Left cardiac atrium (tissue), 4 donors: Measurements from ENCODE around the gene SLC25A29. TPM values are rescaled to one million over a fixed set of nuclear protein-coding genes. Genes with fewer than 3 reads are reported as not detected.
A peak's percentile ranks its signal among the peaks of the same experiment; 100 is the strongest.
"Not testable (repeated sequence)": the region's sequence is repeated elsewhere in the genome, so short reads cannot be mapped to it uniquely, and the experiment has no call there.

ENCODE experiments used
- ATAC-seq, 2 donors: fragments of 200-7000 bp; cut with Tn5 transposase; one replicate each; pipeline ENCODE4 v1.9.1; 2020; ENCODE audit warnings: mild to moderate bottlenecking in 2 of 2, moderate library complexity in 2 of 2
- DNase-seq: peaks from one replicate; pipeline ENCODE4 v3.0.0-alpha.2; 2020
- intact Hi-C, 2 donors: fragments of 100-400 bp; cut with DNase I; formaldehyde crosslinking; loops; one replicate each; pipeline versions ENCODE4 v1.14.1 to v1.15.1; 2022 to 2023
- long read RNA-seq: library from polyadenylated mRNA; unstranded; transcript quantifications from one replicate; pipeline ENCODE4 v2.0.0, GENCODE V29; 2021
- total RNA-seq, 2 donors: library from RNA; stranded (reverse); fragmentation: NEBNext Ultra II Directional; extraction: Animal tissue kit (Norgen Biotek cat#: 25700); gene quantifications; one replicate each; pipeline ENCODE4 v1.2.1, GENCODE V29; 2021
- donor health status: DM: no; HTN: yes; CAD: no.
- donor health status: DM: no; HTN: yes; CAD: no; lungs with severe emphysema.
- donor health status: DM: yes; HTN: yes; CAD: no.
- donor health status: Dilated cardiomyopathy.

SLC25A29 gene, protein sequence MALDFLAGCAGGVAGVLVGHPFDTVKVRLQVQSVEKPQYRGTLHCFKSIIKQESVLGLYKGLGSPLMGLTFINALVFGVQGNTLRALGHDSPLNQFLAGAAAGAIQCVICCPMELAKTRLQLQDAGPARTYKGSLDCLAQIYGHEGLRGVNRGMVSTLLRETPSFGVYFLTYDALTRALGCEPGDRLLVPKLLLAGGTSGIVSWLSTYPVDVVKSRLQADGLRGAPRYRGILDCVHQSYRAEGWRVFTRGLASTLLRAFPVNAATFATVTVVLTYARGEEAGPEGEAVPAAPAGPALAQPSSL
- total RNA-seq = 10 to 100 TPM; 19.7 to 22.1 TPM
- long read RNA-seq, full-length matches to known transcripts = 15 of 25 reads
- long read RNA-seq, partial matches to known transcripts = 0 of 25 reads
- long read RNA-seq, other reads (novel, unspliced or antisense) = 10 of 25 reads

DNA sequence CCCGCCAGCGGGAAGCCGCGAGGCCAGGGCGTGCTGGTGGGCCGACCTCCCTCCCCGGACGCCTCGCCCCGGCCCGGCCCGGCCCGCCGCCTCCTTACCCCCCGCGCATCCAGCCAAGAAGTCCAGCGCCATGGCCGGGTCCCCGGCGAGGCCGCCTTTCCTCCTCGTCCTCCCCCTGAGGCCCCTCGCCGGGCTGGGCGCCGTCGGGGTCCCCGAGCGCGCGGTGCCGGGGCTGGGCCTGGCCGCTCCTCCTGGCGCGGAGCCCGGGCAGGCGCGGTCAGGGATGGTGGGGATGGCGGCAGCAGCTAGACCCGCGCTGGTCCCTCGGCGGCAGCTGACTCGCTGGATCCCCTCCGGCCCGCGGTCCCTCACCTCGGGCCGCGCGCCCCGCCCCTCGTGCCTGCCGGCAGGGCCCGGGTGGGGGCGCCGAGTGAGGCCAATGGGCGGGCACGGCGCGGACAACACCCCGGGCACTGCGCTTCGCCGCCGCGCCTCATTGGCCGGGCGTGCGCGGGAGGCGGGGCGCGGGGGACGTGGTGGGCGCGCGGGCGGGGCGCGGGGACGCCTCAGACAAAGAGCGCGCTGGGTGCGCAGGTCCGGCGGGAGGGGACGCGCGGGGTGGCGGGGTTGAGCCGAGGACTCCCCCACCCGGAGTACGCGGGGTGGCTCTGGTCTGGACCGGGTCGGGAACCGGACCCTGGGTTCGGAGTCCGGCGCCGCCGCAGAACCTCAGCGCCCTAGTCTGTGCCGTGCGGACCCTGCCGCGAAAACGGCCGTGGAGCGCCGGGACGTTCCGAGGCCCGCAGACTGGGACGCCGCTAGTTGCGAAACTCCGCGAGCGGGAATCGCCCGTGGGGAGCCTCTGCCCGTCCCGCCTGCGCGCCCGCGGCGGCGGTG lies at the start of gene SLC25A29:
SLC25A29 (minus strand) TSS at position 344 of the 897 bp plus-strand sequence; CDS start at position 132, 212 bp downstream.
- intact Hi-C loops = loop anchor here in 1 of 2 donors (10.0 kb wide), 1 partner anchor 68 kb away; the partner anchor contains the start of gene WDR25
- peak; percentile 92 for DNase-seq
- peak; percentile 92 to 93 for ATAC-seq

DNA sequence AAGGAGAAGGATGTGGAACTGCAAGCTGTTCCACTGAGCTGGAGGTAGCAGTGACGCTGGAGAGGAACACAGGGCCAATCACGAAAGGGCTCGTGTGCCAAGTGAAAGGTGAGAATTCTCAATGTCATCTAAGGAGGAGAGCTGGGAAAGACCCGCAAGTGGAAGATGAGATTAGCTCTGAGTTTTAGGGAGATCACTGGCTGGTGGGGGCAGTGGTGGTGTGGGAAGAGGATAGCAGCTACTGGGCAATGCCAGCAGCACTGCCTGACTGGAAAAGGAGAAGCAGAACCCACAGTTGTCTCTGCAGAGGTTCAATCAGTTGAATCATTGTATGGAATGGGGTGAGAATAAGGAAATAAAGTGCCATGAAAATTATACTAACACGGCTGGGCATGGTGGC lies 44.7 kb upstream of the SLC25A29 start:
- DNase-seq (no peak), ATAC-seq (no peak)
- intact Hi-C loops = no loop called here

DNA sequence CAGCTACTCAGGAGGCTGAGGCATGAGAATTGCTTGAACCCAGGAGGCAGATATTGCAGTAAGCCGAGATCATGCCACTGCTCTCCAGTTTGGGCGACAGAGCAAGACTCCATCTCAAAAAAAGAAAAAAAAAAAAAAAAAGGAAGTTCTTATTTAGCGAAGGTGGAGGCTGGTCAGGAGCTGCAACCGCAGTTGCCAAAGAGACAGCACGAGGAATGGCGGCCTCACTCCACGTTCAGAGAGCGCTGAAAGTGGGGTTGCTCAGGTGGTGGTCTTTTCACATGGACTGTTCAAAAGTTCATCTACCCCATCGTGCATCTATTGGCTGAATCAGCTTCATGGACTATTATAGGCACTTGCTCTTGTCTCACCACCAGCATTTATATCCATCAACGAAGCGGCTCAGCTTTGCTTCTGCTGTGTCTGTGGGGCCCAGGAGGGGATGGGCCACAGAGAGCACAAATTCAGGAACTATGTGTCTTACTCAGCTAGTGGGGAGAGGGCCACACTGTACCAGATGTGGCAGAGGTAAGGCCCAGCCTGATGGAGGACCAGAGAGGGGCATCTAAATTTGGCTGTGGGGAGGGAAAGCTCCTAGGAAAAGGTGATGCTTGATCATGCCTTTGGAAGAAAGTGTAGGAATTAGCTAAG lies 44.2 kb upstream of the SLC25A29 start:
- intact Hi-C loops = no loop called here
- DNase-seq = no peak
- ATAC-seq = no peak

GRCh38 chr14:100348784-100349685 lies 42.8 kb upstream of the SLC25A29 start:
- intact Hi-C loops = no loop called here
- no peak for ATAC-seq
- no peak for DNase-seq

GRCh38 chr14:100348253-100348729 lies 42.0 kb upstream of the SLC25A29 start:
- DNase-seq (no peak), ATAC-seq (no peak)
- intact Hi-C loops = no loop called here

GRCh38 chr14:100346306-100347091 lies 40.3 kb upstream of the SLC25A29 start:
- ATAC-seq (no peak), DNase-seq (no peak)
- intact Hi-C loops = no loop called here

DNA sequence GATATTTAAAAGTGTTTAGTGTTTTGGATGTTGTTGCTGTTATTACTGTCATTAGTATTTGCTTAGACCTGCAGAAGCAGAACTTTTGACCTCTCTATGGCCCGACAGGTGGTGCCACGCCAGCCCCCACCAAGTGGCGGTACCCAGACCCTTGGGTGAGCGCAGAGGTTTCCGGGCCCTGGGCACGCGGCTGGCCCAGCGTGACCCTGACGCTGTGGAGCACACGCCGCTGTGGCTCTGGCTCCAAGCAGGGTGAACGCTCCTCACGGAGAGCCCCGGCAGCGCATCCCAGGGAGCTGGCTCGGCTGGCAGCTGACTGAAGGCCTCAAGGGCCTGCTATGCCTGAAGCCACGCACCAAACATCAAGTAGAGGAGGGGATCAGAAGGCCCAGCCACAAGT lies 39.5 kb upstream of the SLC25A29 start:
- intact Hi-C loops = no loop called here
- DNase-seq (no peak), ATAC-seq (no peak)

GRCh38 chr14:100344657-100345056 lies 38.4 kb upstream of the SLC25A29 start:
- intact Hi-C loops, ATAC-seq, DNase-seq: not testable (repeated sequence)

GRCh38 chr14:100342826-100343225 lies 36.6 kb upstream of the SLC25A29 start:
- ATAC-seq, intact Hi-C loops, DNase-seq: not testable (repeated sequence)

GRCh38 chr14:100342195-100342594 lies 36.0 kb upstream of the SLC25A29 start:
- DNase-seq (no peak), ATAC-seq (no peak)
- intact Hi-C loops = no loop called here

DNA sequence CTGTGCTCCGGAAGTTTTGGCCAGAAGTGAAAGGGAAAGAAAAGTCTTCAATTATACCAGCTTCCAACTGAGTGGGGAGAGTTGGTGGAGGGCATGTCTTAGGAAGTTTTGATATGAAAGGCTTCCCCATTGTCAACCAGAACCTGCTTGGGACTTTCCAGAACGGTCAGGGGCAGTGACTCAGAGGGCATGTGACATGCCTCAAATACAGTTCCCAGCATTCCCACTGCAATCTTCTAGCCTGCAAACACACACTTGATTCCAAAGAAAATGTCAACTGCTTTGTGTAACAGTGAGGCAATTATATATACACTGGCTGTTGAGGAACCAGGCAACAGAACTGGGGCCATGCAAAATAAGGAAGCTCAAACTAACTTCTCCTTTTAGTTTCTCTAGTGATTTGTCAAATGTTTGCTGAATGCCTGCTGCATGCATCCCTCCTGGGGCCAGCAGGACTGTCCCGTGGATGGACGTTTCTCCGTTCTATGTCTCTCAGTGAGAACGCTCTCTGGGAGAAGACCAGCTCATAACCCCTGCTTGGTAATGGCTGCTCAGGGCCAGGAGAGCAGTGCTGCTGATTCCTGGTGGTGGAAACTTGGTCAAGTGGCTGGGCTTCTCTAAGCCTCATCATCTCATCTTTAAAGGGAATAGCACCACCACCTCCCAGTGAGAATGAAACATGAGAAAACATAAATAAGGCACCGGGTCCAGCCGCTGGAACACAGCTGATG lies 35.2 kb upstream of the SLC25A29 start:
- DNase-seq (peak; percentile 49), ATAC-seq (peak; percentile 69 to 85)
- intact Hi-C loops = no loop called here

GRCh38 chr14:100340423-100340813 lies 34.2 kb upstream of the SLC25A29 start:
- ATAC-seq (peak in 1 of 2 donors; percentile 11), DNase-seq (no peak)
- intact Hi-C loops = no loop called here

- intact Hi-C loops = no loop called here
- no peak for ATAC-seq
- no peak for DNase-seq
Measured at GRCh38 chr14:100339766-100340422, 33.6 kb upstream of the SLC25A29 start.

- ATAC-seq (no peak), DNase-seq (no peak)
- intact Hi-C loops = no loop called here
Measured at GRCh38 chr14:100336618-100337530, 30.6 kb upstream of the SLC25A29 start.

DNA sequence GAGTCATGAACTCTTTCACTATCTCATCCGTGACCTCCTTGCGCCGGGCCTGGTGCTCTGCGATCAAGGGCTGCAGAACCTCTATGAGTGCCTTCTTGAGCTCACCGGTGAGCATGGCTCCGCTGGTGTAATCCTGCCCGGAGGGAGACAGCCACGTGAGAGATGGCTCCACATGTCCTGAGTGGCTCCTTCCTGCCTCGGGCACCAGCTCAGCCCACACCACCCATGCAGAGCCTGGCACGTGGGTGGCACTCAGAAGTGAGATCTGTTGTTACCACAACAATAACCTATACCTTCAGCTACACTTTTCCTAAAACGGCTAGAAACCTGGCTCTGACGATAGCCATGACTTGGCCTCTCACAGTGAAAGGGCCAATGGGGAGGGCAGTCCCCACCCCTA lies 28.7 kb upstream of the SLC25A29 start:
- no peak for DNase-seq
- ATAC-seq = no peak
- intact Hi-C loops = no loop called here
